Measurements from ENCODE around the gene DCC. TPM values are rescaled to one million over a fixed set of nuclear protein-coding genes. Genes with fewer than 3 reads are reported as not detected.

DCC gene
- total RNA-seq, 1 donor from 2014 or later = not detected

DNA sequence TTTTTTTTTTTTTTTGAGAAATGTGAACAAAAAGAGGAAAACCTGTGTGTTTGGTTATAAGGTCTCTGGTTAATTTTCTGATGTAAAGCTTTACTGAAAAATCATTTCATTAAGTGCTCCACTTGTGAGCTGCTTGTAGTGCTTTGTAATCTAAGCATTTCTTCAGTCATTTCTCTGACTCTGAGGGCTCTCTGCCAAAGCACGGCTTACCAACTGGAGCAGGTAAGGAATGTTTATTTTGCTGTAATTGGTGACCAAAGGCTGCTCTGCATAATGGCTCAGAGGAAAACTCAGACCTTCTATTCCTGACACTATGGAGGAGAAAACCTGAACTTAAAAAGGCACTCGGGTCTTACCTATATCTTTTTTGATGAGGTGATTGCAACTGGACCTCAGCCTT lies 1035.6 kb downstream of the DCC start:
- Mint-ChIP-seq H3K27ac (ENCODE audit: unreplicated experiment) (no peak overlapping the region), H3K9me3 (ENCODE audit: low read depth) (no peaks in the 10 kb centered on the region), H3K27me3 (ENCODE audit: low read depth) (no peaks in the 10 kb centered on the region), H3K36me3 (ENCODE audit: low read depth) (no peaks in the 10 kb centered on the region), H3K4me1 (ENCODE audit: low read depth) (no peaks in the 10 kb centered on the region), H3K4me3 (ENCODE audit: unreplicated experiment) (no peak overlapping the region)
- DNase-seq (ENCODE audit: low spot score) = no peak
- TF ChIP-seq, protein P1, sequence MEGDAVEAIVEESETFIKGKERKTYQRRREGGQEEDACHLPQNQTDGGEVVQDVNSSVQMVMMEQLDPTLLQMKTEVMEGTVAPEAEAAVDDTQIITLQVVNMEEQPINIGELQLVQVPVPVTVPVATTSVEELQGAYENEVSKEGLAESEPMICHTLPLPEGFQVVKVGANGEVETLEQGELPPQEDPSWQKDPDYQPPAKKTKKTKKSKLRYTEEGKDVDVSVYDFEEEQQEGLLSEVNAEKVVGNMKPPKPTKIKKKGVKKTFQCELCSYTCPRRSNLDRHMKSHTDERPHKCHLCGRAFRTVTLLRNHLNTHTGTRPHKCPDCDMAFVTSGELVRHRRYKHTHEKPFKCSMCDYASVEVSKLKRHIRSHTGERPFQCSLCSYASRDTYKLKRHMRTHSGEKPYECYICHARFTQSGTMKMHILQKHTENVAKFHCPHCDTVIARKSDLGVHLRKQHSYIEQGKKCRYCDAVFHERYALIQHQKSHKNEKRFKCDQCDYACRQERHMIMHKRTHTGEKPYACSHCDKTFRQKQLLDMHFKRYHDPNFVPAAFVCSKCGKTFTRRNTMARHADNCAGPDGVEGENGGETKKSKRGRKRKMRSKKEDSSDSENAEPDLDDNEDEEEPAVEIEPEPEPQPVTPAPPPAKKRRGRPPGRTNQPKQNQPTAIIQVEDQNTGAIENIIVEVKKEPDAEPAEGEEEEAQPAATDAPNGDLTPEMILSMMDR (IDR thresholded peaks at IDR 0.05) = no peak

DNA sequence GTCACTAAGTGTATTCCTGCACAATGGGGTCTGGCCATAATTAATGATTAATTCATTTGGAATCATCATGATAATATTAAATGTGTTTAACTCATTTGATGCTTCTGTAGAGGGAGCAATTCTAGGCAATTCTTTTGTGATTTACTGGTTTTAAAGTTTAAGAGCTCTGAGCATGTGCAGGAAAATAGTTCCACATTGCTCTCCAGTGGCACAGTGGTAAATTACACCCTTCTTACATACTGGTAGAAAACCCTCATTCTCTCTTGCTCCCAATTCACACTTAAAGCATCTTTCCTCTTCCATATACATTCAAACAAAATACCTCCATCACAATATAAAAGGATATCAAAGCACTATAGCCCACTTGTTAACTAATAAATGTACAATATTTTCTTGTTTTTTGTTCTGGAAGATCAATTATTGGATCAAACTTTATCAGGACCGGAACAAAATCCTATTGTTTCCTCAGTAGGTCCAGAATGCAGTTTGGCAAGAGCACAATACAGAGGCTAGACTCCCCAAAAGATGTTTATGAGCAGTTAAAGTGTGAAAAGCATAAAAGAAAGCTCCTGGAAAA lies 1040.2 kb downstream of the DCC start:
- Mint-ChIP-seq H3K9me3 (ENCODE audit: low read depth) (no peaks in the 10 kb centered on the region), H3K4me3 (ENCODE audit: unreplicated experiment) (no peak overlapping the region), H3K36me3 (ENCODE audit: low read depth) (no peaks in the 10 kb centered on the region), H3K4me1 (ENCODE audit: low read depth) (no peaks in the 10 kb centered on the region), H3K27ac (ENCODE audit: unreplicated experiment) (no peak overlapping the region), H3K27me3 (ENCODE audit: low read depth) (no peaks in the 10 kb centered on the region)
- TF ChIP-seq, protein P1 (IDR thresholded peaks at IDR 0.05) = peak; percentile 70
- no peak for DNase-seq (ENCODE audit: low spot score)

DNA sequence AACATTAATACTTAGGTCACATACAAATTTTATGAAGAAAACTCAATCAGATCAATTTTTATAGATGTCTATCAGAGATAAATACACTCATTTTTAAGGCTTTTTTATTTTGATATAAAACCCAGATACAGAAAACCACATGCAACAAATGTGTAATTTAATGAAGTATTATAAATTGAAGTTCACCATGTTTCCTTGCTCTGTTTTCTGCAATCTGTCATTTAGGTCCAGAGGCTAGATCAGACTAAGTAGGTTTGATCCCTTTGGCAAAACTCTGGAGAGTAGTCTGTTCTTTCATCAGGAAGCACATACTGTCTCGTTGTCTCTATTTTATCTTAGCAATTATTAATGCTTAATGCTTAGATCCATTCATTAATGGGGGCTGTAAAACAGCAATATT lies 1042.9 kb downstream of the DCC start:
- Mint-ChIP-seq H3K36me3 (ENCODE audit: low read depth) (no peaks in the 10 kb centered on the region), H3K27ac (ENCODE audit: unreplicated experiment) (no peak overlapping the region), H3K4me3 (ENCODE audit: unreplicated experiment) (no peak overlapping the region), H3K27me3 (ENCODE audit: low read depth) (no peaks in the 10 kb centered on the region), H3K9me3 (ENCODE audit: low read depth) (no peaks in the 10 kb centered on the region), H3K4me1 (ENCODE audit: low read depth) (no peaks in the 10 kb centered on the region)
- DNase-seq (ENCODE audit: low spot score) = no peak
- TF ChIP-seq, protein P1 (IDR thresholded peaks at IDR 0.05) = no peak

- peaks cover 2% of the 10 kb centered on the region for H3K27me3 Mint-ChIP-seq (ENCODE audit: low read depth)
- H3K4me1 Mint-ChIP-seq (ENCODE audit: low read depth) = no peaks in the 10 kb centered on the region
- H3K36me3 Mint-ChIP-seq (ENCODE audit: low read depth) = no peaks in the 10 kb centered on the region
- H3K4me3 Mint-ChIP-seq (ENCODE audit: unreplicated experiment) = no peak overlapping the region
- no peaks in the 10 kb centered on the region for H3K9me3 Mint-ChIP-seq (ENCODE audit: low read depth)
- TF ChIP-seq, protein P1 (IDR thresholded peaks at IDR 0.05) = no peak
- DNase-seq (ENCODE audit: low spot score) = no peak
- H3K27ac Mint-ChIP-seq (ENCODE audit: unreplicated experiment) = no peak overlapping the region
Measured at GRCh38 chr18:53385889-53386288, 1045.9 kb downstream of the DCC start.

GRCh38 chr18:53387581-53387980 lies 1047.6 kb downstream of the DCC start:
- Mint-ChIP-seq H3K4me3 (ENCODE audit: unreplicated experiment) (no peak overlapping the region), H3K36me3 (ENCODE audit: low read depth) (no peaks in the 10 kb centered on the region), H3K27me3 (ENCODE audit: low read depth) (peaks cover 2% of the 10 kb centered on the region), H3K9me3 (ENCODE audit: low read depth) (no peaks in the 10 kb centered on the region), H3K4me1 (ENCODE audit: low read depth) (no peaks in the 10 kb centered on the region), H3K27ac (ENCODE audit: unreplicated experiment) (no peak overlapping the region)
- no peak for DNase-seq (ENCODE audit: low spot score)
- TF ChIP-seq, protein P1 (IDR thresholded peaks at IDR 0.05) = no peak

All from chondrocyte (in vitro differentiated cells).